Panc1 (cell line): Measurements from ENCODE around the gene GATC. TPM values are rescaled to one million over a fixed set of nuclear protein-coding genes. Genes with fewer than 3 reads are reported as not detected.
A peak's percentile ranks its signal among the peaks of the same experiment; 100 is the strongest.

Experiments
- ATAC-seq: fragments of 200-7000 bp; cut with Tn5 transposase; 2 replicates; pipeline ENCODE4 v1.9.1; 2020; ENCODE audit warnings: mild to moderate bottlenecking, moderate library complexity
- BruUV-seq: library from RNA; stranded (reverse); fragments of 400-500 nt; replicated peaks from 2 replicates; lab custom pipeline; 2021; lab: Mats Ljungman, UMichigan
- CTCF ChIA-PET: fragments of 300-600 bp; sonication (Branson Sonifier 250); formaldehyde crosslinking; loops from one replicate; lab custom pipeline; 2022; ENCODE audit warnings: antibody characterized with exemption; lab: Charles Lee
- POLR2A ChIA-PET: fragments of 300-600 bp; sonication (Branson Sonifier 250); formaldehyde crosslinking; loops from one replicate; lab custom pipeline; 2022; ENCODE audit warnings: antibody characterized with exemption; lab: Charles Lee
- DNase-seq: peaks from one replicate; pipeline ENCODE4 v3.0.0-alpha.2; 2010; ENCODE audit warnings: low read depth, low spot score
- H3K27ac ChIP-seq: 2 replicates; pipeline ENCODE4 v1.5.1; 2011; ENCODE audit warnings: mild to moderate bottlenecking, low read length, inconsistent platforms
- H3K27me3 ChIP-seq: fragments of 200-500 bp; sonication (Bioruptor generic); 2 replicates; pipeline ENCODE4 v1.6.0; 2014; ENCODE audit warnings: low read length, inconsistent platforms; ENCODE audit not compliant: control insufficient read depth, insufficient read depth
- H3K36me3 ChIP-seq: fragments of 200-500 bp; sonication (Bioruptor generic); 2 replicates; pipeline ENCODE4 v1.5.1; 2014; ENCODE audit warnings: inconsistent platforms, mild to moderate bottlenecking, low read length, moderate library complexity; ENCODE audit not compliant: control insufficient read depth, insufficient read depth
- H3K4me1 ChIP-seq: 2 replicates; pipeline ENCODE4 v1.5.1; 2011; ENCODE audit warnings: inconsistent platforms, mild to moderate bottlenecking, low read length, moderate library complexity; ENCODE audit not compliant: control insufficient read depth, insufficient read depth
- H3K4me3 ChIP-seq, 2 experiments: 2 replicates each; pipeline ENCODE4 v1.5.1; 2011 to 2012; ENCODE audit warnings: low read depth in 2 of 2, low read length in 2 of 2, mild to moderate bottlenecking in 2 of 2, inconsistent platforms in 1 of 2, moderate library complexity in 1 of 2
- H3K9me3 ChIP-seq: fragments of 200-500 bp; sonication (Bioruptor generic); 2 replicates; pipeline ENCODE4 v1.5.1; 2014; ENCODE audit warnings: low read depth, mild to moderate bottlenecking, inconsistent platforms, low read length, moderate library complexity; ENCODE audit not compliant: control insufficient read depth, insufficient read depth
- POLR2AphosphoS5 ChIP-seq: IDR thresholded peaks from 2 replicates; pipeline ENCODE4 v1.6.1; 2012; ENCODE audit warnings: mild to moderate bottlenecking, low read depth, low read length, moderate library complexity
- REST ChIP-seq, 2 experiments: IDR thresholded peaks; 2 replicates each; pipeline ENCODE4 v1.6.1; 2011 to 2012; ENCODE audit warnings: low read depth in 2 of 2, control low read depth in 1 of 2, low read length in 1 of 2, mild to moderate bottlenecking in 1 of 2, moderate library complexity in 1 of 2; ENCODE audit not compliant: insufficient read depth in 1 of 2
- SIN3A ChIP-seq: IDR thresholded peaks from 2 replicates; pipeline ENCODE4 v1.6.1; 2012; ENCODE audit warnings: low read depth, mild to moderate bottlenecking, low read length, moderate library complexity, borderline replicate concordance; ENCODE audit not compliant: insufficient read depth
- TCF7L2 ChIP-seq: IDR thresholded peaks from 2 replicates; pipeline ENCODE4 v1.6.1; 2011; ENCODE audit warnings: mild to moderate bottlenecking, low read depth, low read length, inconsistent platforms
- in situ Hi-C: cut with HindIII; loops from 2 replicates; pipeline ENCODE4 v1.10.0; 2016; ENCODE audit warnings: low sequenced_read_pairs, low pct_unique_long_range_greater_than_20kb
- intact Hi-C: fragments of 100-400 bp; cut with micrococcal nuclease; formaldehyde crosslinking; loops from one replicate; pipeline ENCODE4 v1.10.0; 2022; ENCODE audit not compliant: unreplicated experiment
- total RNA-seq: library from RNA; stranded (reverse); gene quantifications from one replicate; pipeline ENCODE4 v1.2.1, GENCODE V29; 2021; ENCODE audit not compliant: unreplicated experiment
- TF ChIP-seq, protein P1 (sequence below): fragments of 450-650 bp; IDR thresholded peaks from 2 replicates; pipeline ENCODE4 v1.5.1; 2017; ENCODE audit warnings: mild to moderate bottlenecking

Gene GATC
- total RNA-seq, 1 experiment from 2014 or later = 34.7 TPM

DNA sequence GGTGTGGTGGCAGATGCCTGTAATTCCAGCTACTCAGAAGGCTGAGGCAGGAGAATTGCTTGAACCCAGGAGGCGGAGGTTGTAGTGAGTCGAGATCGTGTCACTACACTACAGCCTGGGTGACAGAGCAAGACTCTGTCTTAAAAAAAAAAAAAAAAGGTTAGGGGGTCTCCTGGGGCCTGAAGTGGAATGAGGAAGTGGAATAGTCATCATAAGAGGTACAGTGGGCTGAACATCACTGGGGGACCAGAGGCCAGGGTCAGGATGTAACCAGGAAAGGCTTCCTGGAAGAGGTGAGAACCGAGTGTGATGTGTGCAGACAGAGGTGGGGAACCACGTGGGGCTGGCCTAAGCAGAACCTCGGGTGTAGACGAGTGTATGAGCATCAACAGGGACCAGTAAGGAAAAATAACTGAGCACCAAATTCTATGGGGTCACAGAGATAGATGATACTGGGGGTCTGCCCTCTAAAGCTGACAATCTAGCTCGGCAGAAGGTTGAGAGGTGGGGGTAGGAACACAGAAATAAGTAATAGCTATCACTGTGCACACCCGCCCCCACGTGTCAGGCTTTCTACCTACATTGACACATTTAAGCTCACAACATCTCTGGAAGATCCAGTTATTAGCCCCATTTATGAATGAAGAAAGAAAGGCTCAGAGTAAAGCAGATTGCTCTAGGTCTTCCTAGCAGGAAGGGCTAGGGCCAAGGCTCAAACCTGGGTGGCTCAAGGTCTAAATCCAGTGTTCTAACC lies 13.3 kb upstream of the GATC start:
- intact Hi-C loops = no loop called here
- in situ Hi-C loops = no loop called here
- H3K27me3 ChIP-seq = no peaks in the 10 kb centered on the region

DNA sequence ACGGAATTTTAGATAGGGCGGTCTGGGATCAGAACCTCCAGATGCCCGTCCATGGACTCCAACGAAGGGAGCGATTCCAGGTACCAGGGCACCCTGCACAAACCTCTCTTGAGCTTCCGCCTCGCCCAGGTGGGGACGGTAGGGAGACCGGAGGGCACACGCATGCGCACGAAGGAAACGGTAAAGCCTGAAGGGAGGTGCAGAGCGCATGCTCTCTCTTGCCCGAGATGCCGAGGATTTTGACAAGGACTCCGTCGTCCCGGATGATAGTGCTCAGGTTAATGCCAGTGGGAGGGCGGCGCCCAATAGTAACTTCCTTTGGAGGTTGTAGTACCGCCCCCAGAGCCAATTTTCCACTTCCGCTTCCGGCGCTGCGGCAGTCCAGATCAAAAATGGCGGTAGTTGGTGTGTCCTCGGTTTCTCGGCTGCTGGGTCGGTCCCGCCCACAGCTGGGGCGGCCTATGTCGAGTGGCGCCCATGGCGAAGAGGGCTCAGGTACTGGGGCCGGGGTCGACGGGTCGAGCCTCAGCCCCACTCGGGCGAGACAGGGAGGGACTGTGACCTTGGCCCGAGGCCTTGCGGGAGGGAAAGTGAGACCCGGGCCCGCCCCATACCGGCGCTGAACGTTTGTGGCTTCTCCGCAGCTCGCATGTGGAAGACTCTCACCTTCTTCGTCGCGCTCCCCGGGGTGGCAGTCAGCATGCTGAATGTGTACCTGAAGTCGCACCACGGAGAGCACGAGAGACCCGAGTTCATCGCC lies 8.3 kb upstream of the GATC start, which contains the start of gene COX6A1:
Gene COX6A1, plus strand, starts transcription at position 379 of the 760 bp plus-strand sequence. Its CDS starts 14 bp downstream, at position 393.
- peak; percentile 95 for DNase-seq
- Histone ChIP-seq H3K9me3 (no peaks in the 10 kb centered on the region), H3K27ac (peak within 1 kb of the TSS; percentile 86), H3K36me3 (peaks cover 7% of the 10 kb centered on the region), H3K4me3 (peak within 1 kb of the TSS; percentile 80 to 84), H3K4me1 (peaks cover 9% of the 10 kb centered on the region), H3K27me3 (no peaks in the 10 kb centered on the region)
- ATAC-seq = peak; percentile 98
- POLR2A ChIA-PET = no interaction called here
- BruUV-seq = no TSS peak
- intact Hi-C loops = no loop called here
- in situ Hi-C loops = no loop called here
- CTCF ChIA-PET = interaction anchor here (0.5 to 1.5 kb wide), 3 partner anchors 49 to 210 kb away, joined by 3 to 4 read pairs (median 4); no protein-coding TSS in a partner anchor
- TF ChIP-seq REST (IDR thresholded peaks at IDR 0.05; ENCODE audit: insufficient read depth in 1 of 2, low read depth in 2 of 2, low read length in 1 of 2) (no peak), SIN3A (peak; percentile 81; the same call in 1 of the 2 replicates), POLR2AphosphoS5 (peak; percentile 86)
- TF ChIP-seq, protein P1, sequence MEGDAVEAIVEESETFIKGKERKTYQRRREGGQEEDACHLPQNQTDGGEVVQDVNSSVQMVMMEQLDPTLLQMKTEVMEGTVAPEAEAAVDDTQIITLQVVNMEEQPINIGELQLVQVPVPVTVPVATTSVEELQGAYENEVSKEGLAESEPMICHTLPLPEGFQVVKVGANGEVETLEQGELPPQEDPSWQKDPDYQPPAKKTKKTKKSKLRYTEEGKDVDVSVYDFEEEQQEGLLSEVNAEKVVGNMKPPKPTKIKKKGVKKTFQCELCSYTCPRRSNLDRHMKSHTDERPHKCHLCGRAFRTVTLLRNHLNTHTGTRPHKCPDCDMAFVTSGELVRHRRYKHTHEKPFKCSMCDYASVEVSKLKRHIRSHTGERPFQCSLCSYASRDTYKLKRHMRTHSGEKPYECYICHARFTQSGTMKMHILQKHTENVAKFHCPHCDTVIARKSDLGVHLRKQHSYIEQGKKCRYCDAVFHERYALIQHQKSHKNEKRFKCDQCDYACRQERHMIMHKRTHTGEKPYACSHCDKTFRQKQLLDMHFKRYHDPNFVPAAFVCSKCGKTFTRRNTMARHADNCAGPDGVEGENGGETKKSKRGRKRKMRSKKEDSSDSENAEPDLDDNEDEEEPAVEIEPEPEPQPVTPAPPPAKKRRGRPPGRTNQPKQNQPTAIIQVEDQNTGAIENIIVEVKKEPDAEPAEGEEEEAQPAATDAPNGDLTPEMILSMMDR = 0 out of 2 replicates have a peak, but pooled peaks have one; percentile 20

More for the DNA sequence above, 13.3 kb upstream of the GATC start:
- no peaks in the 10 kb centered on the region for H3K4me1 ChIP-seq
- DNase-seq (no peak), ATAC-seq (no peak)
- H3K4me3 ChIP-seq = no peak overlapping the region
- no peaks in the 10 kb centered on the region for H3K36me3 ChIP-seq
- POLR2A ChIA-PET = interaction anchor here (0.6 kb wide), 1 partner anchor 43 kb away, joined by 6 read pairs; no protein-coding TSS in a partner anchor
- TF ChIP-seq SIN3A = no peak
- TF ChIP-seq TCF7L2 = no peak
- TF ChIP-seq REST (IDR thresholded peaks at IDR 0.05; ENCODE audit: insufficient read depth in 1 of 2, low read depth in 2 of 2, low read length in 1 of 2) = no peak
- no peak for TF ChIP-seq POLR2AphosphoS5
- TF ChIP-seq, protein P1 = no peak
- CTCF ChIA-PET = no interaction called here
- BruUV-seq = no TSS peak
- no peak overlapping the region for H3K27ac ChIP-seq
- no peaks in the 10 kb centered on the region for H3K9me3 ChIP-seq
